B cell (primary cell): ENCODE measurements around the gene ZNF793. TPM values are rescaled to one million over a fixed set of nuclear protein-coding genes. Genes with fewer than 3 reads are reported as not detected.

Experiments used
- ATAC-seq: fragments of 200-7000 bp; cut with Tn5 transposase; one replicate; pipeline ENCODE4 v1.10.0; 2021; ENCODE audit warnings: low read depth, mild to moderate bottlenecking, moderate number of reproducible peaks, moderate library complexity
- CTCF ChIA-PET: fragments of 350-600 bp; sonication (Branson Sonifier 250); formaldehyde crosslinking; loops from one replicate; lab custom pipeline; 2021; ENCODE audit warnings: antibody characterized with exemption, inconsistent platforms; lab: Charles Lee
- POLR2A ChIA-PET: fragments of 350-600 bp; sonication (Branson Sonifier 250); formaldehyde crosslinking; loops from one replicate; lab custom pipeline; 2021; ENCODE audit warnings: antibody characterized with exemption; lab: Charles Lee
- DNase-seq: peaks from one replicate; pipeline ENCODE4 v3.0.0; 2013
- H2AFZ ChIP-seq: 2 replicates; pipeline ENCODE4 v1.6.1; 2012; ENCODE audit warnings: mild to moderate bottlenecking, low read depth, low read length; ENCODE audit not compliant: insufficient read depth, poor library complexity, severe bottlenecking
- H3K27ac ChIP-seq, 2 donors: 1 replicate in 1 of 2; 2 replicates in 1 of 2; pipeline ENCODE4 v1.5.1; 2012 to 2013; ENCODE audit warnings: low read length in 2 of 2, mild to moderate bottlenecking in 2 of 2, moderate library complexity in 1 of 2
- H3K27me3 ChIP-seq, 4 experiments: fragments of 200-600 bp in 1 of 4; sonication (generic) in 1 of 4; replicated peaks in 1 of 4; 1 replicate in 2 of 4; 2 replicates in 2 of 4; pipeline versions ENCODE4 v1.6.1 to v1.7.0; 2013 to 2016; ENCODE audit warnings: low read length in 3 of 4, mild to moderate bottlenecking in 2 of 4, mixed read lengths in 1 of 4, moderate library complexity in 1 of 4; ENCODE audit not compliant: insufficient read depth in 4 of 4, control insufficient read depth in 3 of 4; ENCODE audit errors: control extremely low read depth in 1 of 4
- H3K36me3 ChIP-seq, 2 experiments: replicated peaks in 1 of 2; 1 replicate in 1 of 2; 2 replicates in 1 of 2; pipeline versions ENCODE4 v1.6.1 to v1.7.1; 2013; ENCODE audit warnings: low read length in 1 of 2; ENCODE audit not compliant: insufficient read depth in 2 of 2, control insufficient read depth in 1 of 2; ENCODE audit errors: control extremely low read depth in 1 of 2, extremely low read depth in 1 of 2
- H3K4me1 ChIP-seq, 2 donors: fragments of 200-600 bp in 1 of 2; sonication (generic) in 1 of 2; 1 replicate in 1 of 2; 2 replicates in 1 of 2; pipeline versions ENCODE4 v1.5.1 to v1.6.1; 2013 to 2017; ENCODE audit warnings: low read length in 2 of 2; ENCODE audit not compliant: control insufficient read depth in 2 of 2, insufficient read depth in 2 of 2
- H3K4me2 ChIP-seq: replicated peaks from 2 replicates; pipeline ENCODE3; 2012; ENCODE audit warnings: mild to moderate bottlenecking, low read depth, low read length; ENCODE audit not compliant: poor library complexity, severe bottlenecking
- H3K4me3 ChIP-seq, 5 experiments: fragments of 200-600 bp in 1 of 5; sonication (generic) in 1 of 5; 1 replicate in 3 of 5; 2 replicates in 2 of 5; pipeline versions ENCODE4 v1.5.1 to v1.7.0; 2011 to 2016; ENCODE audit warnings: low read length in 4 of 5, mild to moderate bottlenecking in 4 of 5, low read depth in 2 of 5, control low read depth in 1 of 5, moderate library complexity in 1 of 5; ENCODE audit not compliant: insufficient read depth in 1 of 5; ENCODE audit errors: control extremely low read depth in 1 of 5, extremely low read depth in 1 of 5
- H3K79me2 ChIP-seq: fragments of 200-600 bp; sonication (generic); one replicate; pipeline ENCODE4 v1.6.0; 2016; ENCODE audit warnings: low read length; ENCODE audit not compliant: control insufficient read depth, insufficient read depth
- H3K9ac ChIP-seq: fragments of 200-600 bp; sonication (generic); 2 replicates; pipeline ENCODE4 v1.6.1; 2017; ENCODE audit warnings: mild to moderate bottlenecking, low read length, moderate library complexity
- H3K9me3 ChIP-seq, 3 donors: one replicate each; pipeline versions ENCODE4 v1.6.1 to v1.7.1; 2013; ENCODE audit warnings: low read length in 2 of 3; ENCODE audit not compliant: control insufficient read depth in 2 of 3, insufficient read depth in 1 of 3; ENCODE audit errors: control extremely low read depth in 1 of 3
- H4K20me1 ChIP-seq: 2 replicates; pipeline ENCODE4 v1.6.0; 2012; ENCODE audit warnings: mild to moderate bottlenecking, low read length; ENCODE audit not compliant: insufficient read depth, control insufficient read depth, poor library complexity, severe bottlenecking
- H3K27ac Mint-ChIP-seq: one replicate; pipeline ENCODE4 v1.8.0; 2021; ENCODE audit warnings: mixed read lengths
- H3K27me3 Mint-ChIP-seq: one replicate; pipeline ENCODE4 v1.8.0; 2021; ENCODE audit warnings: mixed read lengths
- H3K4me1 Mint-ChIP-seq: one replicate; pipeline ENCODE4 v1.8.0; 2021; ENCODE audit warnings: mixed read lengths
- H3K4me3 Mint-ChIP-seq: one replicate; pipeline ENCODE4 v1.8.0; 2021; ENCODE audit warnings: mixed read lengths
- H3K9me3 Mint-ChIP-seq: one replicate; pipeline ENCODE4 v1.8.0; 2022; ENCODE audit warnings: mixed read lengths; ENCODE audit not compliant: insufficient read depth
- EZH2 ChIP-seq: IDR thresholded peaks from 2 replicates; pipeline ENCODE4 v1.6.1; 2012; ENCODE audit warnings: borderline replicate concordance, low read depth, mild to moderate bottlenecking, moderate library complexity, low read length; ENCODE audit not compliant: insufficient read depth, poor library complexity, severe bottlenecking
- WGBS: methylation state at CpG from one replicate; pipeline ENCODE4 v1.1.5; 2013; ENCODE audit warnings: missing lambda C conversion rate; ENCODE audit not compliant: insufficient coverage; 5-methylcytosine and 5-hydroxymethylcytosine counted together
- intact Hi-C: fragments of 100-400 bp; cut with micrococcal nuclease; formaldehyde crosslinking; loops from one replicate; pipeline ENCODE4 v1.10.0; 2022
- polyA plus RNA-seq: library from polyadenylated mRNA; depleted of rRNA; stranded (reverse); fragments of >200 nt; gene quantifications from 2 replicates; pipeline ENCODE4 v1.2.3, GENCODE V29; 2012
- total RNA-seq, 2 donors: library from RNA; stranded (reverse); fragments of 120-200 nt in 1 of 2; gene quantifications; 1 replicate in 1 of 2; 2 replicates in 1 of 2; pipeline versions ENCODE4 v1.2.3 to v1.2.4, GENCODE V29; 2013 to 2022
- TF ChIP-seq, protein P1 (sequence below): fragments of 200-600 bp; IDR thresholded peaks from one replicate; pipeline ENCODE4 v1.8.0; 2022; ENCODE audit warnings: antibody characterized with exemption, mild to moderate bottlenecking

The ZNF793 gene
- total and polyA plus RNA-seq, 2 donors (not counting 1 experiment from before 2014, with no cell fraction given), result 4.1 to 12.7 TPM

DNA sequence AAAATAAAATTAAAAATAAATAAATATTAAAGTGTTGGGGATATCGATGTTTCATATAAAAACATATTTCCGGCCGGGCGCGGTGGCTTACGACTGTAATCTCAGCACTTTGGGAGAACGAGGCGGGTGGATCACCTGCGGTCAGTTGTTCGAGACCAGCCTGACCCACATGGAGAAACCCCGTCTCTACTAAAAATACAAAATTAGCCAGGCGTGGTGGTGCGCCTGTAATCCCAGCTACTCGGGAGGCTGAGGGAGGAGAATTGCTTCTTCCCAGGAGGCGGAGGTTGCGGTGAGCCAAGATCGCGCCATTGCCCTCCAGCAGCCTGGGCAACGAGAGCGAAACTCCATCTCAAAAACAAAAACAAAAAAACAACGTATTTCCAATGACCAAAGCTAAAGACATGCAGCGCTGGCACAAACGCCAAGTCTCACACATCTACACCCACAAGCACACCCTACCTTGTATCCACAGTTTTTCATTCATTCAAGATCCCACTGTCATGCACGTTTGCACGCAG, 40.4 kb upstream of the ZNF793 start:
- Mint-ChIP-seq H3K4me1 (peaks cover 32% of the 10 kb centered on the region), H3K27me3 (no peaks in the 10 kb centered on the region), H3K4me3 (peak overlapping the region; percentile 99), H3K27ac (peak overlapping the region; percentile 98), H3K9me3 (peaks cover 2% of the 10 kb centered on the region)
- TF ChIP-seq, protein P1, sequence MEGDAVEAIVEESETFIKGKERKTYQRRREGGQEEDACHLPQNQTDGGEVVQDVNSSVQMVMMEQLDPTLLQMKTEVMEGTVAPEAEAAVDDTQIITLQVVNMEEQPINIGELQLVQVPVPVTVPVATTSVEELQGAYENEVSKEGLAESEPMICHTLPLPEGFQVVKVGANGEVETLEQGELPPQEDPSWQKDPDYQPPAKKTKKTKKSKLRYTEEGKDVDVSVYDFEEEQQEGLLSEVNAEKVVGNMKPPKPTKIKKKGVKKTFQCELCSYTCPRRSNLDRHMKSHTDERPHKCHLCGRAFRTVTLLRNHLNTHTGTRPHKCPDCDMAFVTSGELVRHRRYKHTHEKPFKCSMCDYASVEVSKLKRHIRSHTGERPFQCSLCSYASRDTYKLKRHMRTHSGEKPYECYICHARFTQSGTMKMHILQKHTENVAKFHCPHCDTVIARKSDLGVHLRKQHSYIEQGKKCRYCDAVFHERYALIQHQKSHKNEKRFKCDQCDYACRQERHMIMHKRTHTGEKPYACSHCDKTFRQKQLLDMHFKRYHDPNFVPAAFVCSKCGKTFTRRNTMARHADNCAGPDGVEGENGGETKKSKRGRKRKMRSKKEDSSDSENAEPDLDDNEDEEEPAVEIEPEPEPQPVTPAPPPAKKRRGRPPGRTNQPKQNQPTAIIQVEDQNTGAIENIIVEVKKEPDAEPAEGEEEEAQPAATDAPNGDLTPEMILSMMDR, result no peak
- no peak for TF ChIP-seq EZH2
- Histone ChIP-seq H3K79me2 (peaks cover 40% of the 10 kb centered on the region), H3K9ac (peak overlapping the region; percentile 72), H3K4me1 (peaks cover 14 to 32% of the 10 kb centered on the region in 2 donors), H3K36me3 (peaks cover 0 to 22% of the 10 kb centered on the region in 2 experiments), H3K27me3 (no peaks in the 10 kb centered on the region), H3K4me3 (peak overlapping the region; percentile 80 to 98 (median 86)), H3K9me3 (peaks cover 3 to 23% (median 13%) of the 10 kb centered on the region in 3 donors), H4K20me1 (no peaks in the 10 kb centered on the region), H3K27ac (peak overlapping the region; percentile 77), H2AFZ (peak overlapping the region; percentile 89), H3K4me2 (peak overlapping the region; percentile 80)
- ATAC-seq (no peak), DNase-seq (no peak)
- ChIA-PET POLR2A (interaction anchor here (0.6 to 3.0 kb wide), 4 partner anchors 40 to 1351 kb away, joined by 3 to 23 read pairs (median 4); partner anchors contain the start of genes POLR2I, TBCB, ZNF527 and ZNF793), CTCF (interaction anchor here (1.4 to 1.5 kb wide), 2 partner anchors 40 to 96 kb away, joined by 3 to 5 read pairs; partner anchors contain the start of genes ZNF527 and ZNF793)
- 37% methylated on average over 22 of the region's 25 CpGs for WGBS
- intact Hi-C loops, result loop anchor here (2.0 to 5.0 kb wide), 8 partner anchors 226 to 1252 kb away; partner anchors contain the start of genes ZFP14, ZNF146, ZNF420 and ZNF461
